ENCODE measurements around the gene AMPH.
"Not testable (repeated sequence)": the region's sequence is repeated elsewhere in the genome, so short reads cannot be mapped to it uniquely, and the experiment has no call there.

AMPH gene

DNA sequence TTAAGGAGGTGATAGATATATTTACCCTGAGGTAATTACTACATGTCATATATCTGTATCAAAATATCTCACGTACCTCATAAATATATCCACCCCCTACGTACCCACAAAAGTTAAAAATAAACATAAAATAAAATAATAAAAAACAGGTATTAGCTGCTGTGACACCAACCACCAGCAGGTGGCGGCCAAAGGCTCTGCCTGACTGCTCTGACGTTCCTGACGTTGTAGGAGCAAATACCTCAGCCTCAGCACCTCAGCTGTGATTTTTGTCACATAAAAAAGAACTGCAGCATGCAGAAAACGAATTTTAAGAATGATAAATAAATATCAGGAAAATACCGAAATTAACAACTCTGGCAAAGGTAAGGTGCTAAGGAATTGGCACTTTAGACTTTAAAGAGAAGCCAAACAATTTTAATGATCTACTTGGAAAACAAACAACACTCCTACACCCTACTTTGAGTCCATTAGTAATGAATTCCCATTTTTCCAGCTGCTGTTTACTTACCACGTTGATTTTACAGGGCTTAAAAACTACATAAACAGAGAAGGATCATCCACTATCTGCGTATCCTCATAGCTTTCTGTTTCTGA is 232.3 kb downstream of the AMPH start:
- Histone ChIP-seq H3K9me3 (ENCODE audit: control insufficient read depth, low read length) (no peaks in the 10 kb centered on the region), H2AFZ (peak overlapping the region; percentile 3), H3K9ac (no peak overlapping the region), H3K36me3 (ENCODE audit: control insufficient read depth, insufficient read depth, low read length) (no peaks in the 10 kb centered on the region), H3K4me2 (ENCODE audit: low read length) (no peak overlapping the region), H3K27me3 (ENCODE audit: control insufficient read depth, insufficient read depth, low read length) (no peaks in the 10 kb centered on the region), H3K4me1 (no peaks in the 10 kb centered on the region), H3K4me3 (ENCODE audit: low read depth, low read length) (no peak overlapping the region), H3K79me2 (no peaks in the 10 kb centered on the region), H3K27ac (no peak overlapping the region)
- TF ChIP-seq, protein P1, sequence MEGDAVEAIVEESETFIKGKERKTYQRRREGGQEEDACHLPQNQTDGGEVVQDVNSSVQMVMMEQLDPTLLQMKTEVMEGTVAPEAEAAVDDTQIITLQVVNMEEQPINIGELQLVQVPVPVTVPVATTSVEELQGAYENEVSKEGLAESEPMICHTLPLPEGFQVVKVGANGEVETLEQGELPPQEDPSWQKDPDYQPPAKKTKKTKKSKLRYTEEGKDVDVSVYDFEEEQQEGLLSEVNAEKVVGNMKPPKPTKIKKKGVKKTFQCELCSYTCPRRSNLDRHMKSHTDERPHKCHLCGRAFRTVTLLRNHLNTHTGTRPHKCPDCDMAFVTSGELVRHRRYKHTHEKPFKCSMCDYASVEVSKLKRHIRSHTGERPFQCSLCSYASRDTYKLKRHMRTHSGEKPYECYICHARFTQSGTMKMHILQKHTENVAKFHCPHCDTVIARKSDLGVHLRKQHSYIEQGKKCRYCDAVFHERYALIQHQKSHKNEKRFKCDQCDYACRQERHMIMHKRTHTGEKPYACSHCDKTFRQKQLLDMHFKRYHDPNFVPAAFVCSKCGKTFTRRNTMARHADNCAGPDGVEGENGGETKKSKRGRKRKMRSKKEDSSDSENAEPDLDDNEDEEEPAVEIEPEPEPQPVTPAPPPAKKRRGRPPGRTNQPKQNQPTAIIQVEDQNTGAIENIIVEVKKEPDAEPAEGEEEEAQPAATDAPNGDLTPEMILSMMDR (IDR thresholded peaks at IDR 0.05): peak; percentile 86

DNA sequence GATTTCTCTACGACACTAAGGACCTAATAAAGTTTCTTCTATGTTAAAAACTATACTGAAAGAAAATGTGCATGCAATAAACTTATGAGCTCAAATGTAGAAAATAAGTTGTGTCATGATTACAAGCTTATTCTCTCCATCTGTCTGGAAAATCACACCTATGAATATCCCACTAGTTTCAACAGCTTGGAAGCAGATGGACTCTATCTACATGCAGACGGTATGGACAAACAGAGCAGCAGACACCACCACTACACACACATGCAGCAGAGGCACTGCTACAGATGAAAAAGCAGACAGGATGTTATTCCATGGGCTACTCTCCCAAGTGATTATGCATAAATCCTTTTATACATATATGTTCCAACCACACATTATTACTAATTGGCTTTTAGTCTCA is 234.3 kb downstream of the AMPH start:
- no peaks in the 10 kb centered on the region for H3K4me1 ChIP-seq
- H3K79me2 ChIP-seq: no peaks in the 10 kb centered on the region
- no peak overlapping the region for H3K4me2 ChIP-seq (ENCODE audit: low read length)
- TF ChIP-seq, protein P1 (IDR thresholded peaks at IDR 0.05): no peak
- H3K9me3 ChIP-seq (ENCODE audit: control insufficient read depth, low read length): no peaks in the 10 kb centered on the region
- H2AFZ ChIP-seq: no peak overlapping the region
- no peak overlapping the region for H3K4me3 ChIP-seq (ENCODE audit: low read depth, low read length)
- H3K27ac ChIP-seq: no peak overlapping the region
- no peak overlapping the region for H3K9ac ChIP-seq
- no peaks in the 10 kb centered on the region for H3K36me3 ChIP-seq (ENCODE audit: control insufficient read depth, insufficient read depth, low read length)
- no peaks in the 10 kb centered on the region for H3K27me3 ChIP-seq (ENCODE audit: control insufficient read depth, insufficient read depth, low read length)

GRCh38 chr7:38395921-38396552 is 235.1 kb downstream of the AMPH start:
- H3K27me3 ChIP-seq (ENCODE audit: control insufficient read depth, insufficient read depth, low read length); H3K9ac ChIP-seq; H3K4me3 ChIP-seq (ENCODE audit: low read depth, low read length); H2AFZ ChIP-seq; H3K79me2 ChIP-seq; H3K4me2 ChIP-seq (ENCODE audit: low read length); H3K9me3 ChIP-seq (ENCODE audit: control insufficient read depth, low read length); H3K36me3 ChIP-seq (ENCODE audit: control insufficient read depth, insufficient read depth, low read length); H3K27ac ChIP-seq; H3K4me1 ChIP-seq: not testable (repeated sequence)

DNA sequence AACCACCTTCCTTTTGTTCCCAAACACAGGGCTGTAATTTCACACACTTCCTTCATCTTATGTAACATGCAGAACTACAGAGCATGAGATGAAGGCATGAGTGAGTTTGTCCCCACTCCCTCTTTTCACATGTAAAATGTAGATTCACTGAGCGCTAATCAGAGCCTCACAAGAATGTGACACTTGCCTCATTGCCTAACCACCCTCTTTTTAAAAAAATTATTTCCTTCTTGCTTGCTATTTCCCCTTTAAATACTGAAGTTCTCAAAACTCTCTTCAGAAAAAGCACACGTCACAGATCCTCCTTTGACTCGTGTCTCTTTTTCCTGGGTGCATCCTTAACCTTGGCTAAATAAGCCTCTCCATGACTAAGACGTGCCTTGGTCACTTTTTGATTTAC is 236.5 kb downstream of the AMPH start:
- no peak overlapping the region for H2AFZ ChIP-seq
- H3K9ac ChIP-seq: no peak overlapping the region
- no peaks in the 10 kb centered on the region for H3K36me3 ChIP-seq (ENCODE audit: control insufficient read depth, insufficient read depth, low read length)
- no peaks in the 10 kb centered on the region for H3K9me3 ChIP-seq (ENCODE audit: control insufficient read depth, low read length)
- H3K4me1 ChIP-seq: no peaks in the 10 kb centered on the region
- no peaks in the 10 kb centered on the region for H3K79me2 ChIP-seq
- TF ChIP-seq, protein P1 (IDR thresholded peaks at IDR 0.05): no peak
- no peaks in the 10 kb centered on the region for H3K27me3 ChIP-seq (ENCODE audit: control insufficient read depth, insufficient read depth, low read length)
- no peak overlapping the region for H3K4me2 ChIP-seq (ENCODE audit: low read length)
- H3K27ac ChIP-seq: no peak overlapping the region
- no peak overlapping the region for H3K4me3 ChIP-seq (ENCODE audit: low read depth, low read length)

DNA sequence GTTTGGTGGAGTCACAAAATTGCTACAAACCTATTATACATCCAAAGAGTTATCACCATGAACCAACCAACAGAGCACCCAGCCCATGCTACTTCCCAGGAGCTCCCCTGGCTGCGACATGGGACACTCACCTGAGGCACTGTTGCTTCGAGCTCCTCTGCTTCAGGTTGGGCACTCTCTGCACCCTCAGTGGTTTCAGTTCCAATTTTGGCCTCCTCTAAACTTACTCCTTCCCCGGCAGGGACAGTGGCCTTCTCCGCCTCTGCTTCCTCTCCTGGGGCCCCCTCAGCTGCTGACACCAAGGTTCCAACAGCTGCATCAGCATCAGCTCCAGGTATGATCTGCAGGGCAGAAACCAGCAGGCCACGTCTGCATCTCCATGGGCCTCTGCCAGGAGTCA is 237.3 kb downstream of the AMPH start:
- Histone ChIP-seq H3K79me2 (no peaks in the 10 kb centered on the region), H2AFZ (no peak overlapping the region), H3K27me3 (ENCODE audit: control insufficient read depth, insufficient read depth, low read length) (no peaks in the 10 kb centered on the region), H3K9me3 (ENCODE audit: control insufficient read depth, low read length) (no peaks in the 10 kb centered on the region), H3K36me3 (ENCODE audit: control insufficient read depth, insufficient read depth, low read length) (no peaks in the 10 kb centered on the region), H3K4me1 (no peaks in the 10 kb centered on the region), H3K9ac (no peak overlapping the region), H3K4me2 (ENCODE audit: low read length) (no peak overlapping the region), H3K27ac (no peak overlapping the region), H3K4me3 (ENCODE audit: low read depth, low read length) (no peak overlapping the region)
- TF ChIP-seq, protein P1 (IDR thresholded peaks at IDR 0.05): no peak

Data from parathyroid adenoma (tissue), 2 donors.